IMR-90 (cell line): ENCODE results near the gene RHOG. TPM values are rescaled to one million over a fixed set of nuclear protein-coding genes. Genes with fewer than 3 reads are reported as not detected.

ENCODE experiments used
- ATAC-seq: fragments of 200-7000 bp; cut with Tn5 transposase; 2 replicates; pipeline ENCODE4 v1.9.1; 2020; ENCODE audit warnings: low read depth, mild to moderate bottlenecking, moderate library complexity
- BruUV-seq: library from RNA; stranded (reverse); fragments of 400-500 nt; replicated peaks from 2 replicates; lab custom pipeline; 2021; lab: Mats Ljungman, UMichigan
- CTCF ChIA-PET: fragments of 300-600 bp; formaldehyde crosslinking; extraction: SDS; loops from one replicate; lab custom pipeline; 2021; ENCODE audit warnings: antibody characterized with exemption; lab: Yijun Ruan, JAX
- POLR2A ChIA-PET: fragments of 300-600 bp; sonication (Branson Sonifier 250); formaldehyde crosslinking; loops from one replicate; lab custom pipeline; 2022; ENCODE audit warnings: antibody characterized with exemption; ENCODE audit not compliant: unreplicated experiment; lab: Charles Lee
- DNase-seq: peaks from one replicate; pipeline ENCODE4 v3.0.0; 2013
- H2AFZ ChIP-seq: replicated peaks from 2 replicates; pipeline ENCODE3; 2013; ENCODE audit warnings: low read length, mild to moderate bottlenecking; ENCODE audit not compliant: poor library complexity
- H2AK5ac ChIP-seq: 2 replicates; pipeline ENCODE4 v1.6.1; 2013; ENCODE audit warnings: low read depth, low read length, inconsistent platforms
- H2AK9ac ChIP-seq: replicated peaks from 2 replicates; pipeline ENCODE3; 2013; ENCODE audit warnings: mild to moderate bottlenecking, low read depth, low read length, moderate library complexity; ENCODE audit not compliant: poor library complexity
- H2BK120ac ChIP-seq: 2 replicates; pipeline ENCODE4 v1.6.1; 2013; ENCODE audit warnings: low read depth, low read length, inconsistent platforms
- H2BK15ac ChIP-seq: 3 replicates; pipeline ENCODE4 v1.6.1; 2013; ENCODE audit warnings: low read depth, low read length, inconsistent platforms
- H2BK20ac ChIP-seq: 2 replicates; pipeline ENCODE4 v1.6.1; 2013; ENCODE audit warnings: low read depth, mild to moderate bottlenecking, inconsistent platforms, low read length, moderate library complexity
- H2BK5ac ChIP-seq: 2 replicates; pipeline ENCODE4 v1.6.1; 2013; ENCODE audit warnings: mild to moderate bottlenecking, low read depth, low read length, inconsistent platforms; ENCODE audit not compliant: poor library complexity, severe bottlenecking
- H3K14ac ChIP-seq: replicated peaks from 2 replicates; pipeline ENCODE4 v1.6.1; 2013; ENCODE audit warnings: low read depth, low read length, inconsistent platforms
- H3K18ac ChIP-seq: 2 replicates; pipeline ENCODE4 v1.6.1; 2013; ENCODE audit warnings: low read depth, low read length, control low read depth
- H3K23ac ChIP-seq: 2 replicates; pipeline ENCODE4 v1.6.1; 2013; ENCODE audit warnings: low read depth, low read length, inconsistent platforms
- H3K27ac ChIP-seq: 2 replicates; pipeline ENCODE4 v1.5.1; 2013; ENCODE audit warnings: mild to moderate bottlenecking, control low read depth, low read length; ENCODE audit not compliant: insufficient read depth
- H3K27me3 ChIP-seq: 2 replicates; pipeline ENCODE4 v1.6.1; 2013; ENCODE audit warnings: low read length; ENCODE audit not compliant: control insufficient read depth, insufficient read depth
- H3K36me3 ChIP-seq: 2 replicates; pipeline ENCODE4 v1.6.1; 2013; ENCODE audit warnings: low read length, mixed read lengths; ENCODE audit not compliant: control insufficient read depth, insufficient read depth
- H3K4ac ChIP-seq: 2 replicates; pipeline ENCODE4 v1.6.1; 2013; ENCODE audit warnings: low read depth, low read length, inconsistent platforms
- H3K4me1 ChIP-seq: 2 replicates; pipeline ENCODE4 v1.6.1; 2013; ENCODE audit warnings: low read length, mixed read lengths; ENCODE audit not compliant: control insufficient read depth, insufficient read depth
- H3K4me2 ChIP-seq: 2 replicates; pipeline ENCODE4 v1.6.1; 2013; ENCODE audit warnings: low read depth, mild to moderate bottlenecking, control low read depth, low read length, moderate library complexity
- H3K4me3 ChIP-seq: 2 replicates; pipeline ENCODE4 v1.5.1; 2013; ENCODE audit warnings: low read depth, mild to moderate bottlenecking, control low read depth, low read length, moderate library complexity; ENCODE audit not compliant: insufficient read depth
- H3K56ac ChIP-seq: 2 replicates; pipeline ENCODE4 v1.6.1; 2013; ENCODE audit warnings: low read length, inconsistent platforms; ENCODE audit not compliant: insufficient read depth; ENCODE audit errors: extremely low read depth
- H3K79me1 ChIP-seq, 2 experiments: 2 replicates each; pipeline ENCODE4 v1.6.1; 2013; ENCODE audit warnings: low read length in 2 of 2, inconsistent platforms in 1 of 2, low read depth in 1 of 2
- H3K9ac ChIP-seq: 2 replicates; pipeline ENCODE4 v1.6.1; 2013; ENCODE audit warnings: low read depth, low read length, control low read depth
- H3K9me1 ChIP-seq: 2 replicates; pipeline ENCODE4 v1.6.1; 2013; ENCODE audit warnings: low read length, inconsistent platforms; ENCODE audit not compliant: insufficient read depth
- H3K9me3 ChIP-seq: 2 replicates; pipeline ENCODE4 v1.6.1; 2013; ENCODE audit warnings: low read length; ENCODE audit not compliant: control insufficient read depth, insufficient read depth
- H4K20me1 ChIP-seq: 2 replicates; pipeline ENCODE4 v1.6.1; 2013; ENCODE audit warnings: low read length, inconsistent platforms; ENCODE audit not compliant: insufficient read depth
- H4K5ac ChIP-seq: 2 replicates; pipeline ENCODE4 v1.6.1; 2013; ENCODE audit warnings: mild to moderate bottlenecking, low read depth, low read length, control low read depth
- H4K8ac ChIP-seq, 2 experiments: 2 replicates each; pipeline ENCODE4 v1.6.1; 2013; ENCODE audit warnings: low read depth in 2 of 2, low read length in 2 of 2, control low read depth in 1 of 2, inconsistent platforms in 1 of 2
- H4K91ac ChIP-seq: 2 replicates; pipeline ENCODE4 v1.6.1; 2013; ENCODE audit warnings: low read depth, low read length, inconsistent platforms; ENCODE audit not compliant: insufficient read depth
- BHLHE40 ChIP-seq: fragments of 150-350 bp; IDR thresholded peaks from 2 replicates; pipeline ENCODE4 v1.6.1; 2016; ENCODE audit warnings: mild to moderate bottlenecking, low read depth, low read length
- CEBPB ChIP-seq: IDR thresholded peaks from 2 replicates; pipeline ENCODE4 v1.6.1; 2012; ENCODE audit warnings: low read depth, low read length, improper control_type of control experiment
- CHD1 ChIP-seq: IDR thresholded peaks from 2 replicates; pipeline ENCODE4 v1.6.1; 2012; ENCODE audit warnings: low read depth, low read length, improper control_type of control experiment
- FOS ChIP-seq: fragments of 150-350 bp; IDR thresholded peaks from 2 replicates; pipeline ENCODE4 v1.6.1; 2016; ENCODE audit warnings: low read depth, low read length
- MAFK ChIP-seq: IDR thresholded peaks from 2 replicates; pipeline ENCODE4 v1.6.1; 2012; ENCODE audit warnings: low read depth, low read length, improper control_type of control experiment
- MAZ ChIP-seq: IDR thresholded peaks from 2 replicates; pipeline ENCODE4 v1.6.1; 2012; ENCODE audit warnings: low read depth, mild to moderate bottlenecking, low read length, improper control_type of control experiment, moderate library complexity, borderline replicate concordance
- MXI1 ChIP-seq: IDR thresholded peaks from 2 replicates; pipeline ENCODE4 v1.6.1; 2012; ENCODE audit warnings: low read depth, mild to moderate bottlenecking, low read length, moderate library complexity, borderline replicate concordance
- NFE2L2 ChIP-seq: fragments of 150-350 bp; IDR thresholded peaks from 2 replicates; pipeline ENCODE4 v1.6.1; 2016; ENCODE audit warnings: low read depth, mild to moderate bottlenecking, low read length
- POLR2A ChIP-seq: IDR thresholded peaks from 2 replicates; pipeline ENCODE4 v1.6.1; 2012; ENCODE audit warnings: mild to moderate bottlenecking, low read depth, low read length
- RAD21 ChIP-seq: IDR thresholded peaks from 2 replicates; pipeline ENCODE4 v1.6.1; 2012; ENCODE audit warnings: low read length, improper control_type of control experiment
- RCOR1 ChIP-seq: IDR thresholded peaks from 2 replicates; pipeline ENCODE4 v1.6.1; 2012; ENCODE audit warnings: mild to moderate bottlenecking, low read length, improper control_type of control experiment; ENCODE audit not compliant: insufficient replicate concordance
- RFX5 ChIP-seq: IDR thresholded peaks from 2 replicates; pipeline ENCODE4 v1.8.0; 2012; ENCODE audit warnings: low read depth, mild to moderate bottlenecking, low read length, moderate library complexity
- SMC3 ChIP-seq: fragments of 150-350 bp; IDR thresholded peaks from 2 replicates; pipeline ENCODE4 v1.6.1; 2016; ENCODE audit warnings: low read depth, mild to moderate bottlenecking, antibody characterized with exemption, low read length, moderate library complexity
- dilution Hi-C: fragments of 300-500 bp; cut with HindIII; formaldehyde crosslinking; loops from one replicate; pipeline ENCODE4 v1.14.3; 2018; ENCODE audit warnings: low sequenced_read_pairs; ENCODE audit not compliant: unreplicated experiment
- in situ Hi-C: fragments of 300-500 bp; cut with MboI; formaldehyde crosslinking; loops from 3 replicates; pipeline ENCODE4 v1.14.3; 2019; ENCODE audit warnings: low sequenced_read_pairs, inconsistent platforms, mixed read lengths
- intact Hi-C: fragments of 100-400 bp; cut with micrococcal nuclease; formaldehyde crosslinking; loops from 2 replicates; pipeline ENCODE4 v1.10.0; 2022
- polyA plus RNA-seq, 3 experiments: library from polyadenylated mRNA; depleted of rRNA; stranded (reverse); fragments of >200 nt; gene quantifications; 2 replicates each; pipeline ENCODE4 v1.2.3, GENCODE V29; 2012; ENCODE audit warnings: low replicate concordance in 1 of 3
- total RNA-seq: library from RNA; depleted of rRNA; stranded (reverse); fragments of >200 nt; gene quantifications from 2 replicates; pipeline ENCODE4 v1.2.3, GENCODE V29; 2012
- TF ChIP-seq, protein P1 (sequence below): fragments of 150-350 bp; IDR thresholded peaks from 2 replicates; pipeline ENCODE4 v1.6.1; 2016; ENCODE audit warnings: low read depth, mild to moderate bottlenecking, low read length, moderate library complexity, borderline replicate concordance
- TF ChIP-seq, protein P2 (sequence below): fragments of 150-350 bp; IDR thresholded peaks from 2 replicates; pipeline ENCODE4 v1.6.1; 2017; ENCODE audit warnings: mild to moderate bottlenecking, antibody characterized with exemption, low read length, low read depth
- TF ChIP-seq, protein P3 (sequence below): conservative IDR thresholded peaks from 2 replicates; pipeline ENCODE4 v1.5.1; 2012; ENCODE audit warnings: mild to moderate bottlenecking, low read depth, low read length, improper control_type of control experiment

Gene RHOG
- total and polyA plus RNA-seq, 2 of the 4 experiments (the other 2 are of a cell fraction): 16.3 to 114 TPM

DNA sequence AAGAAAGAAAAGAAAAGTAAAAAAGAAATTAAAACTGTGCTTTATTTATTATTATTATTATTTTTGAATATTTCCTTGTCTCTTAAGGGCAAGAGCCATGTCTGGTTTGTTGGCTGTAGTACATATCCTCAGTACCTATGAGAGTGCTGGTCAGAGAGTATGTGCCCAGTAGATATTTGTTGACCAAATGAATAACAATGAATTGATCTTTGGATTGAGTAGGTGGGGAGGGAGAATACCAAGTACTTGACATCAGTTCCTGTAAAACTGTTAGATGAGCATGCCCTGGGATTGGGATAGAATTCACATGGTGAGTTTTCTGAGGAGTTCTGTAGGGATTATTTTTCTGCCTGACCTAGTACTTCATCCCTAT, 26.1 kb upstream of the RHOG start:
- DNase-seq (no peak), ATAC-seq (no peak)
- Histone ChIP-seq H3K27me3 (no peaks in the 10 kb centered on the region), H3K79me1 (peaks cover 34 to 51% of the 10 kb centered on the region in 2 experiments), H3K4ac (peak overlapping the region; percentile 1; the same call in 1 of the 2 replicates), H3K4me2 (no peak overlapping the region), H3K4me3 (no peak overlapping the region), H3K56ac (no peak overlapping the region), H4K91ac (no peak overlapping the region), H2BK120ac (no peak overlapping the region), H3K23ac (no peak overlapping the region; the same call in 1 of the 2 replicates), H2BK5ac (no peak overlapping the region), H4K5ac (no peak overlapping the region), H3K9me1 (peaks cover 9% of the 10 kb centered on the region; the same call in 1 of the 2 replicates), H2AFZ (no peak overlapping the region), H4K8ac (no peak overlapping the region), H3K14ac (peak overlapping the region; percentile 17; the same call in 1 of the 2 replicates), H2BK20ac (no peak overlapping the region), H3K4me1 (peaks cover 16% of the 10 kb centered on the region), H3K36me3 (no peaks in the 10 kb centered on the region), H2BK15ac (no peak overlapping the region), H3K27ac (no peak overlapping the region), H2AK5ac (no peak overlapping the region), H2AK9ac (no peak overlapping the region), H3K9ac (no peak overlapping the region), H3K18ac (no peak overlapping the region; the same call in 1 of the 2 replicates), H3K9me3 (no peaks in the 10 kb centered on the region), H4K20me1 (no peaks in the 10 kb centered on the region)
- dilution Hi-C loops (no loop called here), intact Hi-C loops (no loop called here), in situ Hi-C loops (no loop called here)
- ChIA-PET CTCF (interaction anchor here (0.6 to 1.9 kb wide), 3 partner anchors 8 to 12 kb away, joined by 3 to 11 read pairs (median 3); partner anchors contain the start of gene STIM1), POLR2A (no interaction called here)
- no peak for TF ChIP-seq CHD1
- TF ChIP-seq, protein P1, sequence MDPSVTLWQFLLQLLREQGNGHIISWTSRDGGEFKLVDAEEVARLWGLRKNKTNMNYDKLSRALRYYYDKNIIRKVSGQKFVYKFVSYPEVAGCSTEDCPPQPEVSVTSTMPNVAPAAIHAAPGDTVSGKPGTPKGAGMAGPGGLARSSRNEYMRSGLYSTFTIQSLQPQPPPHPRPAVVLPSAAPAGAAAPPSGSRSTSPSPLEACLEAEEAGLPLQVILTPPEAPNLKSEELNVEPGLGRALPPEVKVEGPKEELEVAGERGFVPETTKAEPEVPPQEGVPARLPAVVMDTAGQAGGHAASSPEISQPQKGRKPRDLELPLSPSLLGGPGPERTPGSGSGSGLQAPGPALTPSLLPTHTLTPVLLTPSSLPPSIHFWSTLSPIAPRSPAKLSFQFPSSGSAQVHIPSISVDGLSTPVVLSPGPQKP: no peak
- TF ChIP-seq MXI1: no peak
- TF ChIP-seq MAZ: no peak
- no peak for TF ChIP-seq POLR2A
- TF ChIP-seq FOS: no peak
- TF ChIP-seq RCOR1: no peak
- no peak for TF ChIP-seq MAFK
- TF ChIP-seq RAD21: no peak
- TF ChIP-seq, protein P2, sequence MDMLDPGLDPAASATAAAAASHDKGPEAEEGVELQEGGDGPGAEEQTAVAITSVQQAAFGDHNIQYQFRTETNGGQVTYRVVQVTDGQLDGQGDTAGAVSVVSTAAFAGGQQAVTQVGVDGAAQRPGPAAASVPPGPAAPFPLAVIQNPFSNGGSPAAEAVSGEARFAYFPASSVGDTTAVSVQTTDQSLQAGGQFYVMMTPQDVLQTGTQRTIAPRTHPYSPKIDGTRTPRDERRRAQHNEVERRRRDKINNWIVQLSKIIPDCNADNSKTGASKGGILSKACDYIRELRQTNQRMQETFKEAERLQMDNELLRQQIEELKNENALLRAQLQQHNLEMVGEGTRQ: no peak
- TF ChIP-seq RFX5: no peak
- TF ChIP-seq SMC3: no peak
- TF ChIP-seq CEBPB: no peak
- no peak for TF ChIP-seq NFE2L2
- TF ChIP-seq, protein P3, sequence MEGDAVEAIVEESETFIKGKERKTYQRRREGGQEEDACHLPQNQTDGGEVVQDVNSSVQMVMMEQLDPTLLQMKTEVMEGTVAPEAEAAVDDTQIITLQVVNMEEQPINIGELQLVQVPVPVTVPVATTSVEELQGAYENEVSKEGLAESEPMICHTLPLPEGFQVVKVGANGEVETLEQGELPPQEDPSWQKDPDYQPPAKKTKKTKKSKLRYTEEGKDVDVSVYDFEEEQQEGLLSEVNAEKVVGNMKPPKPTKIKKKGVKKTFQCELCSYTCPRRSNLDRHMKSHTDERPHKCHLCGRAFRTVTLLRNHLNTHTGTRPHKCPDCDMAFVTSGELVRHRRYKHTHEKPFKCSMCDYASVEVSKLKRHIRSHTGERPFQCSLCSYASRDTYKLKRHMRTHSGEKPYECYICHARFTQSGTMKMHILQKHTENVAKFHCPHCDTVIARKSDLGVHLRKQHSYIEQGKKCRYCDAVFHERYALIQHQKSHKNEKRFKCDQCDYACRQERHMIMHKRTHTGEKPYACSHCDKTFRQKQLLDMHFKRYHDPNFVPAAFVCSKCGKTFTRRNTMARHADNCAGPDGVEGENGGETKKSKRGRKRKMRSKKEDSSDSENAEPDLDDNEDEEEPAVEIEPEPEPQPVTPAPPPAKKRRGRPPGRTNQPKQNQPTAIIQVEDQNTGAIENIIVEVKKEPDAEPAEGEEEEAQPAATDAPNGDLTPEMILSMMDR: no peak
- no peak for TF ChIP-seq BHLHE40
- BruUV-seq: no TSS peak
